Caki2 (cell line): ENCODE data around the gene PAN2. TPM values are rescaled to one million over a fixed set of nuclear protein-coding genes. Genes with fewer than 3 reads are reported as not detected.
"Not testable (repeated sequence)": the region's sequence is repeated elsewhere in the genome, so short reads cannot be mapped to it uniquely, and the experiment has no call there.

ENCODE experiments used
- DNase-seq: peaks from one replicate; pipeline ENCODE4 v3.0.0-alpha.2; 2015; ENCODE audit warnings: low read depth
- in situ Hi-C: cut with HindIII; loops from 2 replicates; pipeline ENCODE4 v1.10.0; 2016; ENCODE audit warnings: low sequenced_read_pairs, low pct_unique_long_range_greater_than_20kb, mixed read lengths
- total RNA-seq: library from RNA; depleted of rRNA; stranded (reverse); fragments of >200 nt; shearing (Covaris generic); gene quantifications from 2 replicates; pipeline ENCODE4 v1.2.3, GENCODE V29; 2014; ENCODE audit warnings: low replicate concordance; rRNA removed

PAN2 gene
- total RNA-seq, 1 experiment from 2014 or later: 59.6 TPM

- in situ Hi-C loops: no loop called here
- DNase-seq: no peak
These were observed 45.0 kb downstream of the PAN2 start for GRCh38 chr12:56288705-56289387.

- in situ Hi-C loops: no loop called here
- DNase-seq: peak; percentile 22
These were observed 47.6 kb downstream of the PAN2 start for GRCh38 chr12:56286044-56286830.

- DNase-seq, in situ Hi-C loops: not testable (repeated sequence)
These were observed 49.5 kb downstream of the PAN2 start for GRCh38 chr12:56284263-56284662.

GRCh38 chr12:56282579-56282978 lies 51.2 kb downstream of the PAN2 start:
- DNase-seq: no peak
- in situ Hi-C loops: no loop called here

- in situ Hi-C loops: no loop called here
These were observed 51.8 kb downstream of the PAN2 start for GRCh38 chr12:56282030-56282429.

GRCh38 chr12:56280849-56281248 lies 53.0 kb downstream of the PAN2 start:
- in situ Hi-C loops: no loop called here
- no peak for DNase-seq

More at GRCh38 chr12:56282030-56282429, 51.8 kb downstream of the PAN2 start:
- DNase-seq: no peak

GRCh38 chr12:56278905-56279304 lies 54.9 kb downstream of the PAN2 start:
- DNase-seq: no peak
- in situ Hi-C loops: no loop called here

GRCh38 chr12:56274299-56274698 lies 59.5 kb downstream of the PAN2 start:
- no peak for DNase-seq
- in situ Hi-C loops: no loop called here

GRCh38 chr12:56272468-56272867 lies 61.3 kb downstream of the PAN2 start:
- not testable (repeated sequence) for DNase-seq

GRCh38 chr12:56271031-56271430 lies 62.8 kb downstream of the PAN2 start:
- in situ Hi-C loops: no loop called here
- DNase-seq: peak; percentile 43

More at GRCh38 chr12:56272468-56272867, 61.3 kb downstream of the PAN2 start:
- in situ Hi-C loops: not testable (repeated sequence)

- DNase-seq: no peak
- in situ Hi-C loops: no loop called here
These were observed 66.2 kb downstream of the PAN2 start for GRCh38 chr12:56267443-56268071.

GRCh38 chr12:56266693-56267442 lies 66.9 kb downstream of the PAN2 start, which contains the start of gene COQ10A:
Gene COQ10A (plus strand): TSS chr12:56266942. CDS start chr12:56267119, 177 bp downstream.
- in situ Hi-C loops: no loop called here
- peak; percentile 95 for DNase-seq

Other genes with a start within 250 kb of the PAN2 start
- 415 and 417 TPM in 2 replicates for gene PA2G4, start 229.4 kb downstream of the PAN2 start, total RNA-seq
- gene RPL41, start 217.4 kb downstream of the PAN2 start, total RNA-seq: 3,851 and 5,660 TPM in 2 replicates
- 4.2 and 8.4 TPM in 2 replicates for gene ZC3H10, start 215.7 kb downstream of the PAN2 start, total RNA-seq
- gene ESYT1, start 205.7 kb downstream of the PAN2 start, total RNA-seq: 155 and 163 TPM in 2 replicates
- 216 and 250 TPM in 2 replicates for gene MYL6B, start 181.4 kb downstream of the PAN2 start, total RNA-seq
- gene MYL6, start 175.6 kb downstream of the PAN2 start, total RNA-seq: 3,263 and 3,510 TPM in 2 replicates
- 19.3 and 27.0 TPM in 2 replicates for gene SMARCC2, start 144.5 kb downstream of the PAN2 start, total RNA-seq
- gene RNF41, start 112.1 kb downstream of the PAN2 start, total RNA-seq: 83.0 and 119 TPM in 2 replicates
- gene NABP2, start 109.7 kb downstream of the PAN2 start, total RNA-seq: 162 and 187 TPM in 2 replicates
- not detected in 2 replicates for gene SLC39A5, start 103.9 kb downstream of the PAN2 start, total RNA-seq
- 15.1 and 15.7 TPM in 2 replicates for gene ANKRD52, start 75.6 kb downstream of the PAN2 start, total RNA-seq
- gene COQ10A, start 67.1 kb downstream of the PAN2 start, total RNA-seq: 21.7 and 25.1 TPM in 2 replicates
- gene CS, start 33.7 kb downstream of the PAN2 start, total RNA-seq: 73.6 and 84.6 TPM in 2 replicates
- gene CNPY2, start 18.0 kb downstream of the PAN2 start, total RNA-seq: 244 and 346 TPM in 2 replicates
- 0.32 and 0.51 TPM in 2 replicates for gene IL23A, start 4.9 kb upstream of the PAN2 start, total RNA-seq
- 89.5 and 90.1 TPM in 2 replicates for gene STAT2, start 26.1 kb upstream of the PAN2 start, total RNA-seq
- not detected in 2 replicates for gene APOF, start 28.9 kb upstream of the PAN2 start, total RNA-seq
- gene TIMELESS, start 115.4 kb upstream of the PAN2 start, total RNA-seq: 33.3 and 46.0 TPM in 2 replicates
- not detected in 2 replicates for gene MIP, start 120.7 kb upstream of the PAN2 start, total RNA-seq
- gene SPRYD4, start 134.6 kb upstream of the PAN2 start, total RNA-seq: 1.7 and 3.0 TPM in 2 replicates
- gene GLS2, start 154.2 kb upstream of the PAN2 start, total RNA-seq: not detected in 2 replicates
- 11.9 and 16.6 TPM in 2 replicates for gene RBMS2, start 187.8 kb upstream of the PAN2 start, total RNA-seq